ENCODE results near the gene CCR3.

Gene CCR3

DNA sequence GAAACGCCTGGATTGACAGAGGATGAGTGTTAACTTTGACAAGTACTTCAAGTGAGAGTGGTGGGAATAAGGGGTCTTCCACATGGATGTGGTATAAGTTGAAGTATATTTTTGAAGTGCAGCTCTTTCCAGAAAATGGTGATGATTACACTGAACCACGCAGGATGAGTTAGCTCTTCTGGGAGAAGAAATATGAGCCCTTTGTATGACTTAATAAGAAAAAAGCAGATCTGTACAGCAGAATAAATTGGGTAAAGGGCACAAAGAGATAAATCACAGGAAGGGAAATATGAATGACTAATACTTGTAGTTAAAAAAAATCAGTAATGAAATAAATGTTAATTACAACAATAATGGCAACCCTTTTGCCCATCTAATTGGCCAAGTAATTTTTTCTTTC is 1.3 kb downstream of the CCR3 start:
- no peak overlapping the region for H3K4me3 ChIP-seq (ENCODE audit: low read depth, low read length)
- DNase-seq (ENCODE audit: low read depth): no peak
- TF ChIP-seq, protein P1, sequence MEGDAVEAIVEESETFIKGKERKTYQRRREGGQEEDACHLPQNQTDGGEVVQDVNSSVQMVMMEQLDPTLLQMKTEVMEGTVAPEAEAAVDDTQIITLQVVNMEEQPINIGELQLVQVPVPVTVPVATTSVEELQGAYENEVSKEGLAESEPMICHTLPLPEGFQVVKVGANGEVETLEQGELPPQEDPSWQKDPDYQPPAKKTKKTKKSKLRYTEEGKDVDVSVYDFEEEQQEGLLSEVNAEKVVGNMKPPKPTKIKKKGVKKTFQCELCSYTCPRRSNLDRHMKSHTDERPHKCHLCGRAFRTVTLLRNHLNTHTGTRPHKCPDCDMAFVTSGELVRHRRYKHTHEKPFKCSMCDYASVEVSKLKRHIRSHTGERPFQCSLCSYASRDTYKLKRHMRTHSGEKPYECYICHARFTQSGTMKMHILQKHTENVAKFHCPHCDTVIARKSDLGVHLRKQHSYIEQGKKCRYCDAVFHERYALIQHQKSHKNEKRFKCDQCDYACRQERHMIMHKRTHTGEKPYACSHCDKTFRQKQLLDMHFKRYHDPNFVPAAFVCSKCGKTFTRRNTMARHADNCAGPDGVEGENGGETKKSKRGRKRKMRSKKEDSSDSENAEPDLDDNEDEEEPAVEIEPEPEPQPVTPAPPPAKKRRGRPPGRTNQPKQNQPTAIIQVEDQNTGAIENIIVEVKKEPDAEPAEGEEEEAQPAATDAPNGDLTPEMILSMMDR (IDR thresholded peaks at IDR 0.05; ENCODE audit: insufficient read depth, low read depth, low read length, missing control alignments): no peak

DNA sequence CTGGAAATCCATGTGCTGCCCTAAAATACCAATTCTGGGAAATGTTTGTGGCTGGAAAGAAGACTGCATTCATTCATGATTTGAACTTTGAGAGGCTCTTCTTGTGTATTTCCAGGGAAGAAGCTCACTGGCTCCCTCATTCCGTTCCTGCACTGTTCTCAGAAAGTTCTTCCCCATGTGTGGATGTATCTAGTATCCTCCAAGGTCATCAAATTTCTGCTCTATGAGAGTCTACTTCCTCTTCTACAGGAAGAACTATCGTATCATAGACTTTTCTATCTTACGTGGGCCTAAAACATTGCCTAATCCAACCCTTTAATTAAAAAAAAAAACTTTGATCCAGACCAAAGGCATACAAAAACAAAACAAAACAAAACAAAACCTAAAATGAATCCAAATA is 2.9 kb downstream of the CCR3 start:
- H3K4me3 ChIP-seq (ENCODE audit: low read depth, low read length): no peak overlapping the region
- DNase-seq (ENCODE audit: low read depth): no peak
- TF ChIP-seq, protein P1 (IDR thresholded peaks at IDR 0.05; ENCODE audit: insufficient read depth, low read depth, low read length, missing control alignments): no peak

DNA sequence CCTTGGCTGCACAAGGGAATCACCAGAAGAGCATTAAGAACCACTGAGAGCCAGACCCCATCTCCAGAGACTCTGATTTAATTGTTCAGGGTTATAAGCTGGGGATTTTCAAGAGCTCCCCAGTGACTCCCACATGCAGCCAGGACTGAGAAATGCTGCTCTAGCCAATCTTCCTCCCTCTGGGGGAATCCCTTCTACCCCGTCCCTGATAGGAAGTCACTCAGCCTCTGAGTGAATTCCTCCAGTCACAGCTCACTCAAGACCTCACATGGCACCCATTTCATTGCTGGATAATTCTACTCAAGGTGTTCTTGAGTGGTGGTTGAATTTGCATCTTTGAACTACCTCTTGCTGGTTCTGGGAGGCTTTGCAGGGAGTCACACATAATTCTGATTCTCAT is 10.7 kb downstream of the CCR3 start:
- DNase-seq (ENCODE audit: low read depth): peak; percentile 7
- H3K4me3 ChIP-seq (ENCODE audit: low read depth, low read length): no peak overlapping the region
- TF ChIP-seq, protein P1 (IDR thresholded peaks at IDR 0.05; ENCODE audit: insufficient read depth, low read depth, low read length, missing control alignments): no peak

- TF ChIP-seq, protein P1 (IDR thresholded peaks at IDR 0.05; ENCODE audit: insufficient read depth, low read depth, low read length, missing control alignments): no peak
- no peak for DNase-seq (ENCODE audit: low read depth)
- H3K4me3 ChIP-seq (ENCODE audit: low read depth, low read length): no peak overlapping the region
Measured at GRCh38 chr3:46258525-46258924, 16.3 kb downstream of the CCR3 start.

DNA sequence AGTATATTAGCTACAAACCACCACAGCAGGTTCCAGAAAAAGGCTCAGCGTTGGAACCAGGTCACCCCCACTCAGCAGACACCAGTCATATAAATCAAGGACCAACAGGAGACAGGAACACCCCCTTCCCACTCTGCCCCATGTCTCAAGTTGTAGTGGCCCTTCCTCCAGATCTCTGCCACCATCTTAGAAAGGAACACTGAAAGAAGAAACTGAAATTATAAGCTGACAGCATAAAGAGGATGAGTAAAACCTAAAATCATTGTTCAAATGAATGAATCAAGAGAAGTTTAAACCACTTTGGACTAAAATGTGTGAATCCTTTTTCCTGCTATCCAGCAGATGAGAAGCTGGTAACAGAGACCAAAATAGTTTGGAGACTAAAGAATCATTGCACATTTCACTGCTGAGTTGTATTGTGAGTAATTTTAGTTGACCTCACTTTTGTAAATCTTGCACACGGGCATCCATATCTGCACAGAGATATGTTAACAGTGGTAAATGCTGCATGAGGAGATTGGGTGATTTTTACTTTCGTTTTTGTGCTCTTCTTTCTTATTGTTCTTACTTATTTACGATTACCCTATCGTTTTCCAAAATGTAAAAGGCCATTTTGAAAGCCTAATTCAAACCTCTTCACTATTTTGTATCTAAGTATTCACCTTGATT is 19.8 kb downstream of the CCR3 start:
- DNase-seq (ENCODE audit: low read depth): no peak
- H3K4me3 ChIP-seq (ENCODE audit: low read depth, low read length): no peak overlapping the region
- TF ChIP-seq, protein P1 (IDR thresholded peaks at IDR 0.05; ENCODE audit: insufficient read depth, low read depth, low read length, missing control alignments): no peak

GRCh38 chr3:46264002-46264401 is 21.7 kb downstream of the CCR3 start:
- TF ChIP-seq, protein P1 (IDR thresholded peaks at IDR 0.05; ENCODE audit: insufficient read depth, low read depth, low read length, missing control alignments): no peak
- H3K4me3 ChIP-seq (ENCODE audit: low read depth, low read length): no peak overlapping the region
- DNase-seq (ENCODE audit: low read depth): no peak

DNA sequence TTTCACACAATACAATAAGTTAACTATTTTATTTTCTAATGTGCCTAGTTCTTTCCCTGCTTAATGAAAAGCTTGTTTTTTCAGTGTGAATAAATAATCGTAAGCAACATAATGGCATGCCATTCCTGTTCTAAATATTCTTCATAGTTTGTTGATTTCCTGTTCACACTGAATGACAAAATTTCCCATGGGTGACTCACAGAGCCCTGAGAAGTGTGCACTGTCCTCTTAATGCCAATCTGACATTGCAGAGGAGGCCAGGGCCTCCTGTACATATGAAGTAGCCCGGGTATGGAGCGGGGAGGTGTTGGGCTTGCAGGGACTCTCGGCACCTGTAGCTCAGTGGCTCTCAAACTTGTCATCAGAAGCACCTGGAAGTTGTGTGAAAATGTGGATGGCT is 24.3 kb downstream of the CCR3 start:
- TF ChIP-seq, protein P1 (IDR thresholded peaks at IDR 0.05; ENCODE audit: insufficient read depth, low read depth, low read length, missing control alignments): no peak
- H3K4me3 ChIP-seq (ENCODE audit: low read depth, low read length): no peak overlapping the region
- no peak for DNase-seq (ENCODE audit: low read depth)

Data from GM12865 (cell line).